ENCODE measurements around the gene ATXN2.
"Not testable (repeated sequence)": the region's sequence is repeated elsewhere in the genome, so short reads cannot be mapped to it uniquely, and the experiment has no call there.

The ATXN2 gene

GRCh38 chr12:111494676-111495075 lies 104.4 kb downstream of the ATXN2 start:
- DNase-seq (ENCODE audit: low read depth): no peak

GRCh38 chr12:111492979-111493378 lies 106.1 kb downstream of the ATXN2 start:
- DNase-seq (ENCODE audit: low read depth): not testable (repeated sequence)

GRCh38 chr12:111488798-111489197 lies 110.3 kb downstream of the ATXN2 start:
- no peak for DNase-seq (ENCODE audit: low read depth)

GRCh38 chr12:111488271-111488670 lies 110.8 kb downstream of the ATXN2 start:
- DNase-seq (ENCODE audit: low read depth): no peak

GRCh38 chr12:111482462-111482861 lies 116.7 kb downstream of the ATXN2 start:
- DNase-seq (ENCODE audit: low read depth): no peak

GRCh38 chr12:111471236-111471635 lies 127.9 kb downstream of the ATXN2 start:
- no peak for DNase-seq (ENCODE audit: low read depth)

GRCh38 chr12:111469401-111469800 lies 129.7 kb downstream of the ATXN2 start:
- no peak for DNase-seq (ENCODE audit: low read depth)

GRCh38 chr12:111467857-111468241 lies 131.3 kb downstream of the ATXN2 start:
- no peak for DNase-seq (ENCODE audit: low read depth)

- DNase-seq (ENCODE audit: low read depth): no peak
These were observed 131.8 kb downstream of the ATXN2 start for GRCh38 chr12:111467092-111467856.

- no peak for DNase-seq (ENCODE audit: low read depth)
These were observed 136.8 kb downstream of the ATXN2 start for GRCh38 chr12:111462210-111462769.

- DNase-seq (ENCODE audit: low read depth): not testable (repeated sequence)
These were observed 139.0 kb downstream of the ATXN2 start for GRCh38 chr12:111460111-111460510.

- DNase-seq (ENCODE audit: low read depth): no peak
These were observed 140.5 kb downstream of the ATXN2 start for GRCh38 chr12:111458546-111459172.

- no peak for DNase-seq (ENCODE audit: low read depth)
These were observed 141.5 kb downstream of the ATXN2 start for GRCh38 chr12:111457577-111457976.

- no peak for DNase-seq (ENCODE audit: low read depth)
These were observed 142.0 kb downstream of the ATXN2 start for GRCh38 chr12:111457071-111457470.

GRCh38 chr12:111455448-111456320 lies 143.4 kb downstream of the ATXN2 start:
- no peak for DNase-seq (ENCODE audit: low read depth)

- no peak for DNase-seq (ENCODE audit: low read depth)
These were observed 144.2 kb downstream of the ATXN2 start for GRCh38 chr12:111454716-111455447.

- no peak for DNase-seq (ENCODE audit: low read depth)
These were observed 144.8 kb downstream of the ATXN2 start for GRCh38 chr12:111454311-111454710.

GRCh38 chr12:111453071-111453989 lies 145.8 kb downstream of the ATXN2 start:
- no peak for DNase-seq (ENCODE audit: low read depth)

- DNase-seq (ENCODE audit: low read depth): no peak
These were observed 147.4 kb downstream of the ATXN2 start for GRCh38 chr12:111451649-111452129.

- DNase-seq (ENCODE audit: low read depth): no peak
These were observed 147.9 kb downstream of the ATXN2 start for GRCh38 chr12:111451232-111451631.
